Activated naive CD8-positive, alpha-beta T cell treated with anti-CD3 and anti-CD28 coated beads for 36 hours (primary cell): ENCODE measurements around the gene ZFP42. TPM values are rescaled to one million over a fixed set of nuclear protein-coding genes. Genes with fewer than 3 reads are reported as not detected.
"Not testable (repeated sequence)": the region's sequence is repeated elsewhere in the genome, so short reads cannot be mapped to it uniquely, and the experiment has no call there.

ENCODE experiments used
- DNase-seq: peaks from one replicate; pipeline ENCODE4 v3.0.0; 2021
- H3K27ac Mint-ChIP-seq: one replicate; pipeline ENCODE4 v1.8.0; 2022; ENCODE audit warnings: mild to moderate bottlenecking, moderate library complexity, mixed read lengths
- H3K27me3 Mint-ChIP-seq: one replicate; pipeline ENCODE4 v1.8.0; 2022; ENCODE audit warnings: mild to moderate bottlenecking, mixed read lengths
- H3K36me3 Mint-ChIP-seq: one replicate; pipeline ENCODE4 v1.8.0; 2021; ENCODE audit warnings: mild to moderate bottlenecking, mixed read lengths
- H3K4me1 Mint-ChIP-seq: one replicate; pipeline ENCODE4 v1.8.0; 2021; ENCODE audit warnings: mixed read lengths
- H3K4me3 Mint-ChIP-seq: one replicate; pipeline ENCODE4 v1.8.0; 2022; ENCODE audit warnings: mild to moderate bottlenecking, moderate library complexity, mixed read lengths
- H3K9me3 Mint-ChIP-seq: one replicate; pipeline ENCODE4 v1.8.0; 2022; ENCODE audit warnings: mixed read lengths
- total RNA-seq, 2 experiments: library from RNA; stranded (reverse); gene quantifications; one replicate each; pipeline ENCODE4 v1.2.3, GENCODE V29; 2021

The ZFP42 gene
- total RNA-seq, 2 experiments from 2014 or later, result not detected

- Mint-ChIP-seq H3K27me3 (no peaks in the 10 kb centered on the region), H3K4me3 (no peak overlapping the region), H3K9me3 (peaks cover 1% of the 10 kb centered on the region), H3K27ac (no peak overlapping the region), H3K4me1 (no peaks in the 10 kb centered on the region), H3K36me3 (no peaks in the 10 kb centered on the region)
- no peak for DNase-seq
Observed at GRCh38 chr4:188041721-188042120, 46.1 kb downstream of the ZFP42 start.

- H3K4me1 Mint-ChIP-seq, result no peaks in the 10 kb centered on the region
- H3K27me3 Mint-ChIP-seq, result no peaks in the 10 kb centered on the region
- H3K4me3 Mint-ChIP-seq, result no peak overlapping the region
- DNase-seq, result no peak
- H3K27ac Mint-ChIP-seq, result no peak overlapping the region
- H3K36me3 Mint-ChIP-seq, result no peaks in the 10 kb centered on the region
- H3K9me3 Mint-ChIP-seq, result peaks cover 1% of the 10 kb centered on the region
Observed at GRCh38 chr4:188042191-188042590, 46.6 kb downstream of the ZFP42 start.

DNA sequence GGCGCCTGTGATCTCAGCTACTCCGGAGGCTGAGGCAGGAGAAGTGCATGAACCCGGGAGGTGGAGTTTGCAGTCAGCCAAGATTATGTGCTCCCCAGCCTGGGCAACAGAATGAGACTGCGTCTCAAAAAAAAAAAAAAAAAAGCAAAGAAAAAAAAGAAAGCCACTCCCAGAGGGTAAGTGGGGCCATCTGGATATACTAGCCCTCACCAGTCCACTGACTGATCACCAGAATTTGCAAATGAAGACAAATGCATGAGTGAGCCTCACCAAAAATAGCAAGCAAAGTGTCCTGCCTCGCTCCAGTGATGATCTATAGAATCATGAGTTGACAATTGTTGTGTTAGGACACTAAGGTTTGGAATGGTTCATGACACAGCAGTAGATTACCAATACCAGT, 47.6 kb downstream of the ZFP42 start:
- Mint-ChIP-seq H3K9me3 (peaks cover 1% of the 10 kb centered on the region), H3K36me3 (no peaks in the 10 kb centered on the region), H3K4me1 (no peaks in the 10 kb centered on the region), H3K4me3 (no peak overlapping the region), H3K27me3 (no peaks in the 10 kb centered on the region), H3K27ac (no peak overlapping the region)
- no peak for DNase-seq

DNA sequence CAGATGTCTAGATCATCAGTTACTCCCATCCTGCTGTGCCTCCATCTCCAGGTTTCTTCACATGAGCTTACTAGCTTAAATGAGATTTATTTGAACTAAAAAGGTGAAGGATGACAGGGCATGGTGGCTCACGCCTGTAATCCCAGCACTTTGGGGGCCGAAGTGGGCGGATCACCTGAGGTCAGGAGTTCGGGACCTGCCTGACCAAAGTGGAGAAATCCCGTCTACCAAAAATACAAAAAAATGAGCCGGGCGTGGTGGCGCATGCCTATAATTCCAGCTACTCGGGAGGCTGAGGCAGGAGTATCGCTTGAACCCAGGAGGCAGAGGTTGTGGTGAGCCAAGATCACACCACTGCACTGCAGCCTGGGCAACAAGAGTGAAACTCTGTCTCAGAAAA, 49.9 kb downstream of the ZFP42 start:
- H3K27me3 Mint-ChIP-seq, DNase-seq, H3K4me1 Mint-ChIP-seq, H3K9me3 Mint-ChIP-seq, H3K36me3 Mint-ChIP-seq, H3K27ac Mint-ChIP-seq, H3K4me3 Mint-ChIP-seq: not testable (repeated sequence)

DNA sequence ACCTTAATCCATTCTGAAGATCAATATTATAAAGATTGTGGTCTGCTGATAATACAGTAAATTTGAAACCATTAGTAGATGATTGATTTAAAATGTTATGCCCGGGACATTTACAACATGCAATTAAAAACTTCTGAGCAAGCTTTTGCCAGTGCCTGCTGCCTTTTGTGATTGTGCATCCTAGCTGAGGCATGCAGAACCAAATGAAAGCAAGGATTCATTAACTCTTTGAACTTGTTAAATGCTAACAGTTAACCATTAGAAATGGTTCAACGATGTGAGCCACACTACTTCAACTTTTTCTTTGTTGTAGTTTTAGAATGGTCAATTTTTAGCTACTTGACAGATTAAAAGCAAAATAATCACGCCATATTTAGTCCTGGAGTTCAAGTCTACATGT, 51.1 kb downstream of the ZFP42 start:
- DNase-seq, result no peak
- no peaks in the 10 kb centered on the region for H3K27me3 Mint-ChIP-seq
- H3K36me3 Mint-ChIP-seq, result no peaks in the 10 kb centered on the region
- no peaks in the 10 kb centered on the region for H3K4me1 Mint-ChIP-seq
- H3K9me3 Mint-ChIP-seq, result no peaks in the 10 kb centered on the region
- H3K4me3 Mint-ChIP-seq, result no peak overlapping the region
- no peak overlapping the region for H3K27ac Mint-ChIP-seq

GRCh38 chr4:188053302-188053701, 57.7 kb downstream of the ZFP42 start:
- DNase-seq, result no peak
- no peaks in the 10 kb centered on the region for H3K4me1 Mint-ChIP-seq
- no peak overlapping the region for H3K4me3 Mint-ChIP-seq
- H3K9me3 Mint-ChIP-seq, result peaks cover 5% of the 10 kb centered on the region
- H3K27me3 Mint-ChIP-seq, result no peaks in the 10 kb centered on the region
- H3K27ac Mint-ChIP-seq, result no peak overlapping the region
- no peaks in the 10 kb centered on the region for H3K36me3 Mint-ChIP-seq

Other genes starting within 250 kb of the ZFP42 start
- gene TRIML2, start 113.8 kb downstream of the ZFP42 start, total RNA-seq, result not detected
- gene TRIML1, start 143.7 kb downstream of the ZFP42 start, total RNA-seq, result not detected